Left ventricle myocardium inferior (tissue), 1 donor: ENCODE results near the gene EVA1A. TPM values are rescaled to one million over a fixed set of nuclear protein-coding genes. Genes with fewer than 3 reads are reported as not detected.

Experiments
- DNase-seq: peaks from one replicate; pipeline ENCODE4 v3.0.0-alpha.2; 2020
- H3K27ac ChIP-seq: fragments of 200-600 bp; replicated peaks from 2 replicates; pipeline ENCODE4 v1.8.0; 2021
- H3K27me3 ChIP-seq: fragments of 200-600 bp; 2 replicates; pipeline ENCODE4 v1.8.0; 2021; ENCODE audit warnings: low read depth
- H3K36me3 ChIP-seq: fragments of 200-600 bp; 2 replicates; pipeline ENCODE4 v1.8.0; 2021
- H3K4me1 ChIP-seq: fragments of 200-600 bp; 2 replicates; pipeline ENCODE4 v1.8.0; 2021
- H3K4me3 ChIP-seq: fragments of 200-600 bp; 2 replicates; pipeline ENCODE4 v1.8.0; 2021; ENCODE audit warnings: mild to moderate bottlenecking, moderate library complexity
- H3K9me3 ChIP-seq: fragments of 200-600 bp; replicated peaks from 2 replicates; pipeline ENCODE4 v1.8.0; 2021
- intact Hi-C: fragments of 100-400 bp; cut with micrococcal nuclease; formaldehyde crosslinking; loops from one replicate; pipeline ENCODE4 v1.11.0; 2022
- total RNA-seq: library from RNA; stranded (reverse); fragmentation: NEBNext Ultra II Directional; extraction: Animal tissue kit (Norgen Biotek cat#: 25700); gene quantifications from one replicate; pipeline ENCODE4 v1.2.1, GENCODE V29; 2021
- TF ChIP-seq, protein P1 (sequence below): fragments of 200-600 bp; IDR thresholded peaks from 2 replicates; pipeline ENCODE4 v1.8.0; 2021; ENCODE audit warnings: antibody characterized with exemption, mild to moderate bottlenecking, borderline replicate concordance
- donor health status: DM: no; HTN: yes; CAD: no; lungs with severe emphysema.

The EVA1A gene
- total RNA-seq, 1 donor from 2014 or later, result 0.41 TPM

GRCh38 chr2:75564713-75565359, 4.1 kb upstream of the EVA1A start:
- no peak overlapping the region for H3K4me3 ChIP-seq
- H3K27ac ChIP-seq, result no peak overlapping the region
- H3K27me3 ChIP-seq, result peaks cover 45% of the 10 kb centered on the region
- H3K36me3 ChIP-seq, result no peaks in the 10 kb centered on the region
- DNase-seq, result no peak
- TF ChIP-seq, protein P1, sequence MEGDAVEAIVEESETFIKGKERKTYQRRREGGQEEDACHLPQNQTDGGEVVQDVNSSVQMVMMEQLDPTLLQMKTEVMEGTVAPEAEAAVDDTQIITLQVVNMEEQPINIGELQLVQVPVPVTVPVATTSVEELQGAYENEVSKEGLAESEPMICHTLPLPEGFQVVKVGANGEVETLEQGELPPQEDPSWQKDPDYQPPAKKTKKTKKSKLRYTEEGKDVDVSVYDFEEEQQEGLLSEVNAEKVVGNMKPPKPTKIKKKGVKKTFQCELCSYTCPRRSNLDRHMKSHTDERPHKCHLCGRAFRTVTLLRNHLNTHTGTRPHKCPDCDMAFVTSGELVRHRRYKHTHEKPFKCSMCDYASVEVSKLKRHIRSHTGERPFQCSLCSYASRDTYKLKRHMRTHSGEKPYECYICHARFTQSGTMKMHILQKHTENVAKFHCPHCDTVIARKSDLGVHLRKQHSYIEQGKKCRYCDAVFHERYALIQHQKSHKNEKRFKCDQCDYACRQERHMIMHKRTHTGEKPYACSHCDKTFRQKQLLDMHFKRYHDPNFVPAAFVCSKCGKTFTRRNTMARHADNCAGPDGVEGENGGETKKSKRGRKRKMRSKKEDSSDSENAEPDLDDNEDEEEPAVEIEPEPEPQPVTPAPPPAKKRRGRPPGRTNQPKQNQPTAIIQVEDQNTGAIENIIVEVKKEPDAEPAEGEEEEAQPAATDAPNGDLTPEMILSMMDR, result no peak
- no peaks in the 10 kb centered on the region for H3K9me3 ChIP-seq
- H3K4me1 ChIP-seq, result peaks cover 20% of the 10 kb centered on the region
- intact Hi-C loops, result no loop called here

DNA sequence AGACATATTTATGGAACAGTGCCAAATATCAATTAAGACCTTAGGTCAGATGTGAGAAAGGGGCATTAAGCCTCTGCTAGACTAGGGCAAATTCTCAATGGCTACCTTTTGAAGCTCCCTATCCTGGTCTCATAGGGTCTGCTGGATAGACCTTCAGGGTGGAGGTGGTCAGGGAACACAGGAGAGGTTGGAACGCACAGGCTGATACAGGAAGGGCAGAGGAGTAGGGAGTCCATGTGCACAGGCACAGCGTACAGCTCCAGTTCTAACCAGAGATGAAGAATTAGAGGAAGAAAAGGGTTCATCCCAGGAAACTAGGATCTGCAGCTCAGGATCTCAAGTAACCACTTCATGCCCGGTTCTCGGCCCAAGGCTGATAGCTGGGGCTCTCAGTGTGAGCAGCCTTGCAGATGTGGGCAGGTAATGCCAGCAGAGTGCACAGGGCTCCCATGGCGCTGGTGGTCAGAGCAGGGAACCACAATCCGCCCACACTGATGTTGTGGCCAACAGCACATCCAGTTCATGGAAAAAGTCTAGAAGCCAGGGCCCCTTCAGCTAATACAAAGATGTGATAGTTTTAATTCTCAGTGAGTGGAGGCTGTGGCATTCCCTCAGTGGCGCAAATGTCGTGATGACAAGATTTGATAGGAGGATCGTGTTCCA, 3.4 kb upstream of the EVA1A start:
- H3K27me3 ChIP-seq, result peaks cover 50% of the 10 kb centered on the region
- H3K4me1 ChIP-seq, result peaks cover 22% of the 10 kb centered on the region
- no peak for DNase-seq
- intact Hi-C loops, result no loop called here
- H3K4me3 ChIP-seq, result no peak overlapping the region
- no peaks in the 10 kb centered on the region for H3K9me3 ChIP-seq
- no peaks in the 10 kb centered on the region for H3K36me3 ChIP-seq
- no peak overlapping the region for H3K27ac ChIP-seq
- TF ChIP-seq, protein P1, result no peak

DNA sequence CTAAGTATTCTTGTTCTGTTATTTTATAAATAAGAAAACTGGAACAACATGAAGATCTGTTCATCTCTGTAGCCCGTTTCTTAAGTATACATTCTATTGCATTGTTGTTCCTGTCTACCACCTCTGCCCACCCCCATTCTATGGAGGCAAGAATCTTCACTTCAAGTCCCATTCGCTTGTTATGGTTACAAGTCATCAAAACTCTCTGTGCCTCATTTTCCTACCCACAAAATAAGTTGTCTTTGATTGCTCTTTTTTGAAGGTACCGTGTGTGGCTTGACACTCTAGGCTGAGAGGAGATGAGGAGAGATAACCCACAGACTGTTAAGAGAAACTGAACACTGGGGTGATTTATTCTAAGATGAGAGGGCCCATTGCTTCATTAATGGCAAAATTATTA, 2.9 kb upstream of the EVA1A start:
- no peak overlapping the region for H3K27ac ChIP-seq
- TF ChIP-seq, protein P1, result no peak
- H3K9me3 ChIP-seq, result no peaks in the 10 kb centered on the region
- H3K4me3 ChIP-seq, result no peak overlapping the region
- no peak for DNase-seq
- H3K4me1 ChIP-seq, result peaks cover 22% of the 10 kb centered on the region
- intact Hi-C loops, result no loop called here
- H3K27me3 ChIP-seq, result peaks cover 55% of the 10 kb centered on the region
- no peaks in the 10 kb centered on the region for H3K36me3 ChIP-seq

DNA sequence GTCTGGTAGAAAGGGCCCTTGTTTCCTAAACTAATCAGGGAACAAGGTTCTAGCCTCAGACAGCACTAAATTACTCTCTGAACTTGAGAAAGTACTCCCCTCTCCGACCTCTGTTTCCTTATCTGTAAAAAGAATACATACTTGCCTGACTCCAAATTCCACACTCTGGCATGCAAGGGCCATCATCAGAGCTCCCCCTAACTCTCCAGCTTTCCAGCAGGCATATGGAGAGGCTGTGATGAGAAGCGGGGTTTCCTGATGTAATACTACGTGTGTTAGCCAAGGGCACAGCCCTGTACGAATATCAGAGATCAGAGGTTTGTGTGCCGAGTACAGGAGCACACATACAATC, 1.8 kb upstream of the EVA1A start:
- Histone ChIP-seq H3K36me3 (no peaks in the 10 kb centered on the region), H3K9me3 (no peaks in the 10 kb centered on the region), H3K27me3 (peaks cover 62% of the 10 kb centered on the region), H3K4me3 (no peak overlapping the region), H3K4me1 (peaks cover 22% of the 10 kb centered on the region), H3K27ac (no peak overlapping the region)
- TF ChIP-seq, protein P1, result no peak
- intact Hi-C loops, result no loop called here
- DNase-seq, result no peak

- peaks cover 69% of the 10 kb centered on the region for H3K27me3 ChIP-seq
- no peaks in the 10 kb centered on the region for H3K9me3 ChIP-seq
- peaks cover 22% of the 10 kb centered on the region for H3K4me1 ChIP-seq
- peak overlapping the region; percentile 74 for H3K4me3 ChIP-seq
- intact Hi-C loops, result no loop called here
- H3K36me3 ChIP-seq, result no peaks in the 10 kb centered on the region
- no peak for DNase-seq
- no peak overlapping the region for H3K27ac ChIP-seq
- TF ChIP-seq, protein P1, result no peak
These were observed 1.1 kb upstream of the EVA1A start for GRCh38 chr2:75561566-75562512.
